ENCODE data around the gene DEXI.

- TF ChIP-seq, protein P1, sequence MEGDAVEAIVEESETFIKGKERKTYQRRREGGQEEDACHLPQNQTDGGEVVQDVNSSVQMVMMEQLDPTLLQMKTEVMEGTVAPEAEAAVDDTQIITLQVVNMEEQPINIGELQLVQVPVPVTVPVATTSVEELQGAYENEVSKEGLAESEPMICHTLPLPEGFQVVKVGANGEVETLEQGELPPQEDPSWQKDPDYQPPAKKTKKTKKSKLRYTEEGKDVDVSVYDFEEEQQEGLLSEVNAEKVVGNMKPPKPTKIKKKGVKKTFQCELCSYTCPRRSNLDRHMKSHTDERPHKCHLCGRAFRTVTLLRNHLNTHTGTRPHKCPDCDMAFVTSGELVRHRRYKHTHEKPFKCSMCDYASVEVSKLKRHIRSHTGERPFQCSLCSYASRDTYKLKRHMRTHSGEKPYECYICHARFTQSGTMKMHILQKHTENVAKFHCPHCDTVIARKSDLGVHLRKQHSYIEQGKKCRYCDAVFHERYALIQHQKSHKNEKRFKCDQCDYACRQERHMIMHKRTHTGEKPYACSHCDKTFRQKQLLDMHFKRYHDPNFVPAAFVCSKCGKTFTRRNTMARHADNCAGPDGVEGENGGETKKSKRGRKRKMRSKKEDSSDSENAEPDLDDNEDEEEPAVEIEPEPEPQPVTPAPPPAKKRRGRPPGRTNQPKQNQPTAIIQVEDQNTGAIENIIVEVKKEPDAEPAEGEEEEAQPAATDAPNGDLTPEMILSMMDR (conservative IDR thresholded peaks at IDR 0.05; ENCODE audit: low read depth, low read length) = no peak
- TF ChIP-seq CHD1 (IDR thresholded peaks at IDR 0.05; ENCODE audit: low read depth, low read length) (no peak), SMC3 (IDR thresholded peaks at IDR 0.05; ENCODE audit: low read depth, low read length) (no peak), POLR2A (IDR thresholded peaks at IDR 0.05; ENCODE audit: low read depth, low read length) (no peak), CEBPB (IDR thresholded peaks at IDR 0.05; ENCODE audit: low read depth, low read length) (no peak), BHLHE40 (IDR thresholded peaks at IDR 0.05; ENCODE audit: low read depth, low read length) (no peak), FOS (IDR thresholded peaks at IDR 0.05; ENCODE audit: low read depth, low read length) (no peak), RFX5 (IDR thresholded peaks at IDR 0.05; ENCODE audit: low read depth, low read length) (no peak)
Observed at GRCh38 chr16:10933865-10934264, 8.4 kb downstream of the DEXI start.
